ENCODE data around the gene USP14.

USP14 gene

DNA sequence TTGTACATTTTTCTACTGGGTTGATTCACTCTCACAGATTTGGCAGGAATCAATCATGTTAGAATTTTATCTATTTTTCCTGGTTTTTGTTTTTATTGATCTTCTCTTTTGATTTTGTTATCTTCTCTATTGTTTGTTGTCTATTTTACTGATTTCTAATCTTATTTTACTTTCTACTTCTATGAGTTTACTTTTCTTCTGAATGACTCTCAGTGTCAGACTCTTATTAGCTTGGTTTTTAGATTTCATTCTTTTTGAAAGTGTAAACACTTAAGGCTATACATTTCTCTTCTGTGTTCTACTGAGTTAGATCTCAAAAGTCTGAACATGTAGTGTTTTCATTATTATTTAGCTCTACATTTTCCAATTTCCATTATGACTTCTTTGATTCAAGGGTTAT, 62.4 kb downstream of the USP14 start:
- no peak overlapping the region for H3K27ac ChIP-seq

DNA sequence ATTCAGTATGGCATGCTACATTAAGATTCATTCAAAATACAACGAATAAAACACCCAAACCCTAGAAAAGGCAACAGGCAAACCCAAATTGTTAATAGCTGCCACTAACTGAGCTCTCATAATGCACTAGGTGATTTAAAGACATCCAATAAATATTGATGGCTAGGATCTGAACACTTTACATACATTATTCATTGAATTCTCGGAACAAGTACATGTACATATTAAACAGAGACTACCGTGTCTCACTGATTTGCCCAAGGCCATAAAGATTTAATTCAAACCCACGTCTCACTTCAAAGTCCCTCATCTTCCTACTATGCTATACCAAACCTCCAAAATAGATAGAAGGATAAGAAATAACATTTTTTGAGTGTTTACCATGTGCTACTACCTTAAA, 67.4 kb downstream of the USP14 start:
- TF ChIP-seq, protein P1, sequence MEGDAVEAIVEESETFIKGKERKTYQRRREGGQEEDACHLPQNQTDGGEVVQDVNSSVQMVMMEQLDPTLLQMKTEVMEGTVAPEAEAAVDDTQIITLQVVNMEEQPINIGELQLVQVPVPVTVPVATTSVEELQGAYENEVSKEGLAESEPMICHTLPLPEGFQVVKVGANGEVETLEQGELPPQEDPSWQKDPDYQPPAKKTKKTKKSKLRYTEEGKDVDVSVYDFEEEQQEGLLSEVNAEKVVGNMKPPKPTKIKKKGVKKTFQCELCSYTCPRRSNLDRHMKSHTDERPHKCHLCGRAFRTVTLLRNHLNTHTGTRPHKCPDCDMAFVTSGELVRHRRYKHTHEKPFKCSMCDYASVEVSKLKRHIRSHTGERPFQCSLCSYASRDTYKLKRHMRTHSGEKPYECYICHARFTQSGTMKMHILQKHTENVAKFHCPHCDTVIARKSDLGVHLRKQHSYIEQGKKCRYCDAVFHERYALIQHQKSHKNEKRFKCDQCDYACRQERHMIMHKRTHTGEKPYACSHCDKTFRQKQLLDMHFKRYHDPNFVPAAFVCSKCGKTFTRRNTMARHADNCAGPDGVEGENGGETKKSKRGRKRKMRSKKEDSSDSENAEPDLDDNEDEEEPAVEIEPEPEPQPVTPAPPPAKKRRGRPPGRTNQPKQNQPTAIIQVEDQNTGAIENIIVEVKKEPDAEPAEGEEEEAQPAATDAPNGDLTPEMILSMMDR (conservative IDR thresholded peaks at IDR 0.05), result no peak
- H3K27ac ChIP-seq, result no peak overlapping the region

More for the DNA sequence above, 62.4 kb downstream of the USP14 start:
- TF ChIP-seq, protein P1 (conservative IDR thresholded peaks at IDR 0.05), result no peak

DNA sequence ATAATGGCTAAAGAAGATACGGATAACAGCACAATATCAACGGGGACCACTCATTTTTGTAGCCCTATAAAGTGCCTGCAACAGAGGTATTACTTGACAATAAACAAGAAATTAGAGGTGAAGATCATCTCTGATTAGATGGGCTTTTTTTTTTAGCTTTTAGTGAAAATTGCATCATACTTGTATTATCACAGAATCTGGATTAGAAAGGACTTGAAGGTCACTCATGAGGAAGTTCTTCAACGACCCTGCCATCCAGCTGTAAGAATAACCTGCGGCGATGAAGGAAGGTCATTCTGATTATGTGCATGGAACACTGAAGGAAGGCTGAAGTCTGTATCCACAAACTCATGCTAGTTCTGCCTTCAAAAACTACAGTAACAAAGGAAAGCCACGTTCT, 69.0 kb downstream of the USP14 start:
- no peak overlapping the region for H3K27ac ChIP-seq
- TF ChIP-seq, protein P1 (conservative IDR thresholded peaks at IDR 0.05), result no peak

DNA sequence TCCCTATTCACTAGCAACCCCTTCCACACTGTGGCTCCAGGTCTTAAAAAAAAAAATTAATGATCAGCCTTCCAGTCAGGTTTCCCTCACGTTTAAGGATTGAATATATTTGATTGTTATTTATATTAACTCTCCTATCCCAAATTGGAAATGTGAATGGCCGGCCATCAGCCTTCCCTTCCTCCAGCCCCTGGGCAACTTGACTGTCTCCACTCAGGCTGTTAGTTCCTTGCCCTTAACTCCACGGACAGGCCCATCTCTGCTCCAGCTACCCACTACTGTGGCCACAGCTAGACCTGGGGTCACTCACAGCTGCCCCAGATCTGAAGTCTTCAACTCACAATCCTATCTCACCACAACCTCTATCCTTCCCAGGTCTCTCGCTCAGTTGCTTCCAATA, 69.5 kb downstream of the USP14 start:
- TF ChIP-seq, protein P1 (conservative IDR thresholded peaks at IDR 0.05), result no peak
- H3K27ac ChIP-seq, result no peak overlapping the region

DNA sequence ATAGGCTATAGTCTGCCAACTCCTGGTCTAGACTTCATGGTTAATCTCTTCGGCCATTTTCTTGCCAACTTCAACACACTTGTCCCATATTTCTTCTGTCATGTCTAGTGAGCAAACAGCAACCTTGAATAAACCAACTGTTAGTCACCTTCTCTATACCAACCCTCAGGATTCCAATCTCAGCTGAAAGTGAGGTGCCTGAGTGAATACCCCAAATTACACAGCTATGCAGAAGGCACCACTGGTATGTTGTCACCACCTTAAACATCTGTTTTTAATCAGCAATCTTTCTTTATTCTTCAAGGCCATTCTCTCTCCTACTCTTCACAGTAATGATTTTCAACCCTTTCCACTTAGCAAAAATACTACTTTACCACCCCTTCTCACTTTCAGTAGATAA, 70.2 kb downstream of the USP14 start:
- TF ChIP-seq, protein P1 (conservative IDR thresholded peaks at IDR 0.05), result no peak
- no peak overlapping the region for H3K27ac ChIP-seq

DNA sequence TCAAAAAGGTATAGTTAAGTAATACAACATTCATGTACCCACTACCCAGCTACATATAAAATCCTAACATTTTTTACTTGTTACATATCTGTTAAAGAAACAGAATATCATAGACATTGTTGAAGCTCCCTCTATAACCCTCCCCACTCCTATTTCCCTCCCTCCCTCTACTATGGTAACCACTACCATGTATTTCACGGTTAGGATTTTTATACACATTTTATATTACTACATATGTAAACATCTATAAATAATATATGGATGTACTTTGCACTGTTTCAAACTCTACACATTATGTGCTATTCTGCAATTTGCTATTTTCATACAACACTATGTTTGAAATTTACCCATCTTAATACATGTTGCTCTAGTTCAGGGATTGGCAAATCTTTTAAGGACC, 73.2 kb downstream of the USP14 start:
- 0 out of 2 replicates have a peak overlapping the region, but pooled peaks have one; percentile 0 for H3K27ac ChIP-seq
- TF ChIP-seq, protein P1 (conservative IDR thresholded peaks at IDR 0.05), result no peak

DNA sequence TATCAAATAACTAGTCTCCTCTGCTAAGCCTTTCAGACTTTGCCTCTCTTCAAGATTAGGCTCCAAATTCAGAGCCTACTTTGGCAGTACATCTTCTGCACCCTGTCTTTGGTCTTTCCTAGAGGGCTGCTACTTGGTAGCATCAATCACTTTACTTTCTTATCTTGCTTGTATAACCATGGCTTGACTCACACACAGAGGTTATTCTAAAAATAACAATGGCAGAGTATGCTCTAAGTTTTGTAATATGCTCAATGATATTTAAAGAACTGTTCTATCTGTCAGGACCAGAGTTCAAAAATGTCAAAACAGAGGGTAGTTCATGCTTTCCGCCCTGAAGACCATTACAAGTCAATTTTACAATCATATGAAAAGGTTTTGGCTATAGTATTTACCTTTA, 81.8 kb downstream of the USP14 start:
- TF ChIP-seq, protein P1 (conservative IDR thresholded peaks at IDR 0.05), result no peak
- no peak overlapping the region for H3K27ac ChIP-seq
